B cell (primary cell): ENCODE results near the gene FARSB. TPM values are rescaled to one million over a fixed set of nuclear protein-coding genes. Genes with fewer than 3 reads are reported as not detected.

Source experiments
- ATAC-seq: fragments of 200-7000 bp; cut with Tn5 transposase; one replicate; pipeline ENCODE4 v1.10.0; 2021; ENCODE audit warnings: low read depth, mild to moderate bottlenecking, moderate number of reproducible peaks, moderate library complexity
- CTCF ChIA-PET: fragments of 350-600 bp; sonication (Branson Sonifier 250); formaldehyde crosslinking; loops from one replicate; lab custom pipeline; 2021; ENCODE audit warnings: antibody characterized with exemption, inconsistent platforms; lab: Charles Lee
- POLR2A ChIA-PET: fragments of 350-600 bp; sonication (Branson Sonifier 250); formaldehyde crosslinking; loops from one replicate; lab custom pipeline; 2021; ENCODE audit warnings: antibody characterized with exemption; lab: Charles Lee
- DNase-seq: peaks from one replicate; pipeline ENCODE4 v3.0.0; 2013
- H2AFZ ChIP-seq: 2 replicates; pipeline ENCODE4 v1.6.1; 2012; ENCODE audit warnings: mild to moderate bottlenecking, low read depth, low read length; ENCODE audit not compliant: insufficient read depth, poor library complexity, severe bottlenecking
- H3K27ac ChIP-seq, 2 donors: 1 replicate in 1 of 2; 2 replicates in 1 of 2; pipeline ENCODE4 v1.5.1; 2012 to 2013; ENCODE audit warnings: low read length in 2 of 2, mild to moderate bottlenecking in 2 of 2, moderate library complexity in 1 of 2
- H3K27me3 ChIP-seq, 4 experiments: fragments of 200-600 bp in 1 of 4; sonication (generic) in 1 of 4; replicated peaks in 1 of 4; 1 replicate in 2 of 4; 2 replicates in 2 of 4; pipeline versions ENCODE4 v1.6.1 to v1.7.0; 2013 to 2016; ENCODE audit warnings: low read length in 3 of 4, mild to moderate bottlenecking in 2 of 4, mixed read lengths in 1 of 4, moderate library complexity in 1 of 4; ENCODE audit not compliant: insufficient read depth in 4 of 4, control insufficient read depth in 3 of 4; ENCODE audit errors: control extremely low read depth in 1 of 4
- H3K36me3 ChIP-seq, 2 experiments: replicated peaks in 1 of 2; 1 replicate in 1 of 2; 2 replicates in 1 of 2; pipeline versions ENCODE4 v1.6.1 to v1.7.1; 2013; ENCODE audit warnings: low read length in 1 of 2; ENCODE audit not compliant: insufficient read depth in 2 of 2, control insufficient read depth in 1 of 2; ENCODE audit errors: control extremely low read depth in 1 of 2, extremely low read depth in 1 of 2
- H3K4me1 ChIP-seq, 2 donors: fragments of 200-600 bp in 1 of 2; sonication (generic) in 1 of 2; 1 replicate in 1 of 2; 2 replicates in 1 of 2; pipeline versions ENCODE4 v1.5.1 to v1.6.1; 2013 to 2017; ENCODE audit warnings: low read length in 2 of 2; ENCODE audit not compliant: control insufficient read depth in 2 of 2, insufficient read depth in 2 of 2
- H3K4me2 ChIP-seq: replicated peaks from 2 replicates; pipeline ENCODE3; 2012; ENCODE audit warnings: mild to moderate bottlenecking, low read depth, low read length; ENCODE audit not compliant: poor library complexity, severe bottlenecking
- H3K4me3 ChIP-seq, 5 experiments: fragments of 200-600 bp in 1 of 5; sonication (generic) in 1 of 5; 1 replicate in 3 of 5; 2 replicates in 2 of 5; pipeline versions ENCODE4 v1.5.1 to v1.7.0; 2011 to 2016; ENCODE audit warnings: low read length in 4 of 5, mild to moderate bottlenecking in 4 of 5, low read depth in 2 of 5, control low read depth in 1 of 5, moderate library complexity in 1 of 5; ENCODE audit not compliant: insufficient read depth in 1 of 5; ENCODE audit errors: control extremely low read depth in 1 of 5, extremely low read depth in 1 of 5
- H3K79me2 ChIP-seq: fragments of 200-600 bp; sonication (generic); one replicate; pipeline ENCODE4 v1.6.0; 2016; ENCODE audit warnings: low read length; ENCODE audit not compliant: control insufficient read depth, insufficient read depth
- H3K9ac ChIP-seq: fragments of 200-600 bp; sonication (generic); 2 replicates; pipeline ENCODE4 v1.6.1; 2017; ENCODE audit warnings: mild to moderate bottlenecking, low read length, moderate library complexity
- H3K9me3 ChIP-seq, 3 donors: one replicate each; pipeline versions ENCODE4 v1.6.1 to v1.7.1; 2013; ENCODE audit warnings: low read length in 2 of 3; ENCODE audit not compliant: control insufficient read depth in 2 of 3, insufficient read depth in 1 of 3; ENCODE audit errors: control extremely low read depth in 1 of 3
- H4K20me1 ChIP-seq: 2 replicates; pipeline ENCODE4 v1.6.0; 2012; ENCODE audit warnings: mild to moderate bottlenecking, low read length; ENCODE audit not compliant: insufficient read depth, control insufficient read depth, poor library complexity, severe bottlenecking
- H3K27ac Mint-ChIP-seq: one replicate; pipeline ENCODE4 v1.8.0; 2021; ENCODE audit warnings: mixed read lengths
- H3K27me3 Mint-ChIP-seq: one replicate; pipeline ENCODE4 v1.8.0; 2021; ENCODE audit warnings: mixed read lengths
- H3K4me1 Mint-ChIP-seq: one replicate; pipeline ENCODE4 v1.8.0; 2021; ENCODE audit warnings: mixed read lengths
- H3K4me3 Mint-ChIP-seq: one replicate; pipeline ENCODE4 v1.8.0; 2021; ENCODE audit warnings: mixed read lengths
- H3K9me3 Mint-ChIP-seq: one replicate; pipeline ENCODE4 v1.8.0; 2022; ENCODE audit warnings: mixed read lengths; ENCODE audit not compliant: insufficient read depth
- EZH2 ChIP-seq: IDR thresholded peaks from 2 replicates; pipeline ENCODE4 v1.6.1; 2012; ENCODE audit warnings: borderline replicate concordance, low read depth, mild to moderate bottlenecking, moderate library complexity, low read length; ENCODE audit not compliant: insufficient read depth, poor library complexity, severe bottlenecking
- WGBS: methylation state at CpG from one replicate; pipeline ENCODE4 v1.1.5; 2013; ENCODE audit warnings: missing lambda C conversion rate; ENCODE audit not compliant: insufficient coverage; 5-methylcytosine and 5-hydroxymethylcytosine counted together
- intact Hi-C: fragments of 100-400 bp; cut with micrococcal nuclease; formaldehyde crosslinking; loops from one replicate; pipeline ENCODE4 v1.10.0; 2022
- polyA plus RNA-seq: library from polyadenylated mRNA; depleted of rRNA; stranded (reverse); fragments of >200 nt; gene quantifications from 2 replicates; pipeline ENCODE4 v1.2.3, GENCODE V29; 2012
- total RNA-seq, 2 donors: library from RNA; stranded (reverse); fragments of 120-200 nt in 1 of 2; gene quantifications; 1 replicate in 1 of 2; 2 replicates in 1 of 2; pipeline versions ENCODE4 v1.2.3 to v1.2.4, GENCODE V29; 2013 to 2022
- TF ChIP-seq, protein P1 (sequence below): fragments of 200-600 bp; IDR thresholded peaks from one replicate; pipeline ENCODE4 v1.8.0; 2022; ENCODE audit warnings: antibody characterized with exemption, mild to moderate bottlenecking

FARSB gene
- total and polyA plus RNA-seq, 2 donors (not counting 1 experiment from before 2014, with no cell fraction given), result 9.2 to 10.2 TPM

DNA sequence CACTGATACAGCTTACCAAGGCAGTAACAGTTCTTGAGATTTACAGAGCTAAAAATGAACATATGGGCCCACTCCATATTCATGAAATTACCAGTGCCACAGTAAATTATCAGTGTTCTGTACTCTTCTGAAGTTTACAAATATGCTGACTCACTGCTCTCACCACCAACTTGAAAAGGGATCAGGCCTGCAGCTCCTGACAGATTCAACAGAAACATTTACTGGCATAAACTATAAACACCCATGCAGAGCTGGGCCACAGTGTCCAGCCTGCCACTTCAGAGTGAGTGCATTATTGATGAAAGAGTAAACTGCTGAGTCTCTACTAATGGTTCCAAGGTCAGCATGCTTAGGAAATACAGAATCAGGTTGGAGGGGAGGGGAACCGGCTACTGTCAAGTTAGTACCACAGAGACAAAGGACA lies 83.1 kb downstream of the FARSB start:
- H3K9me3 ChIP-seq, result no peaks in the 10 kb centered on the region
- H3K4me2 ChIP-seq, result no peak overlapping the region
- TF ChIP-seq, protein P1, sequence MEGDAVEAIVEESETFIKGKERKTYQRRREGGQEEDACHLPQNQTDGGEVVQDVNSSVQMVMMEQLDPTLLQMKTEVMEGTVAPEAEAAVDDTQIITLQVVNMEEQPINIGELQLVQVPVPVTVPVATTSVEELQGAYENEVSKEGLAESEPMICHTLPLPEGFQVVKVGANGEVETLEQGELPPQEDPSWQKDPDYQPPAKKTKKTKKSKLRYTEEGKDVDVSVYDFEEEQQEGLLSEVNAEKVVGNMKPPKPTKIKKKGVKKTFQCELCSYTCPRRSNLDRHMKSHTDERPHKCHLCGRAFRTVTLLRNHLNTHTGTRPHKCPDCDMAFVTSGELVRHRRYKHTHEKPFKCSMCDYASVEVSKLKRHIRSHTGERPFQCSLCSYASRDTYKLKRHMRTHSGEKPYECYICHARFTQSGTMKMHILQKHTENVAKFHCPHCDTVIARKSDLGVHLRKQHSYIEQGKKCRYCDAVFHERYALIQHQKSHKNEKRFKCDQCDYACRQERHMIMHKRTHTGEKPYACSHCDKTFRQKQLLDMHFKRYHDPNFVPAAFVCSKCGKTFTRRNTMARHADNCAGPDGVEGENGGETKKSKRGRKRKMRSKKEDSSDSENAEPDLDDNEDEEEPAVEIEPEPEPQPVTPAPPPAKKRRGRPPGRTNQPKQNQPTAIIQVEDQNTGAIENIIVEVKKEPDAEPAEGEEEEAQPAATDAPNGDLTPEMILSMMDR, result no peak
- no peak for TF ChIP-seq EZH2
- WGBS, result no CpG with 5 or more reads among the region's 1 CpG
- ATAC-seq, result no peak
- H3K79me2 ChIP-seq, result no peaks in the 10 kb centered on the region
- H2AFZ ChIP-seq, result no peak overlapping the region
- peaks cover 10 to 23% of the 10 kb centered on the region in 2 experiments for H3K36me3 ChIP-seq
- no peak for DNase-seq
- intact Hi-C loops, result no loop called here
- Mint-ChIP-seq H3K27ac (no peak overlapping the region), H3K27me3 (no peaks in the 10 kb centered on the region), H3K4me3 (no peak overlapping the region), H3K9me3 (no peaks in the 10 kb centered on the region), H3K4me1 (no peaks in the 10 kb centered on the region)
- no peaks in the 10 kb centered on the region for H4K20me1 ChIP-seq
- H3K9ac ChIP-seq, result no peak overlapping the region
- CTCF ChIA-PET, result no interaction called here
- H3K4me3 ChIP-seq, result no peak overlapping the region
- no peak overlapping the region for H3K27ac ChIP-seq
- no peaks in the 10 kb centered on the region for H3K4me1 ChIP-seq
- POLR2A ChIA-PET, result no interaction called here
- no peaks in the 10 kb centered on the region for H3K27me3 ChIP-seq

DNA sequence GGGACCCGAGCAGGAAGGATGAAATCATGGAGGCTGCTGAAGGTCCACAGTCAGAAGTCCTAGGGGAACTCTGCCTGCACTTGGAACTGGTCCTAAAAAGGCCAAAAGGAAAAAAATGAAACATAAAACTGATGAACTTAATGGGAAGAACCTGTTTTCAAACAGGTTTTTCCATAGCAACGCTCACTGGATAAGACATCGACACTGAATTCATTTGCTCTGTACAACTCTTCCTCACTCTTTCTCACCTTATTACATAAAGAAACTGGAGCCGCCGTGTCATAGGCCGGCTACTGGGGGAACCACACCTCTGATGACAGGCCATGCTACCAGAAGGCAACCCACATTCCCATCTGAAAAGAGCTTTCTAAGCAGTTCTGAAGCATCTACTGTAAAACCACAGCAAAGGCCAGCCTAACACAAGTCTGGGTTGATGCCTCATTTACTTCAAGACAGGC lies 83.6 kb downstream of the FARSB start:
- no peak overlapping the region for H3K9ac ChIP-seq
- H3K27me3 ChIP-seq, result no peaks in the 10 kb centered on the region
- H3K4me3 ChIP-seq, result no peak overlapping the region
- ChIA-PET POLR2A (no interaction called here), CTCF (no interaction called here)
- no peak overlapping the region for H3K27ac Mint-ChIP-seq
- peaks cover 10 to 23% of the 10 kb centered on the region in 2 experiments for H3K36me3 ChIP-seq
- no peaks in the 10 kb centered on the region for H3K9me3 ChIP-seq
- WGBS, result 96% methylated on average over 6 of the region's 6 CpGs
- no peak overlapping the region for H3K27ac ChIP-seq
- H3K9me3 Mint-ChIP-seq, result no peaks in the 10 kb centered on the region
- H4K20me1 ChIP-seq, result no peaks in the 10 kb centered on the region
- TF ChIP-seq EZH2, result no peak
- TF ChIP-seq, protein P1, result no peak
- no peak overlapping the region for H3K4me3 Mint-ChIP-seq
- no peaks in the 10 kb centered on the region for H3K4me1 ChIP-seq
- H3K27me3 Mint-ChIP-seq, result no peaks in the 10 kb centered on the region
- H3K4me1 Mint-ChIP-seq, result no peaks in the 10 kb centered on the region
- no peak for DNase-seq
- H2AFZ ChIP-seq, result no peak overlapping the region
- intact Hi-C loops, result no loop called here
- H3K79me2 ChIP-seq, result no peaks in the 10 kb centered on the region
- H3K4me2 ChIP-seq, result no peak overlapping the region
- ATAC-seq, result no peak
